ENCODE data around the gene PSMD13.

GRCh38 chr11:206002-206384 is 30.8 kb upstream of the PSMD13 start:
- TF ChIP-seq CTCF (conservative IDR thresholded peaks at IDR 0.05 in 1 of 2, IDR thresholded peaks at IDR 0.05 in 1 of 2; ENCODE audit: extremely low read depth in 1 of 2, insufficient read depth in 1 of 2, low read depth in 1 of 2, low read length in 2 of 2) = no peak
- TF ChIP-seq EZH2 (IDR thresholded peaks at IDR 0.05; ENCODE audit: borderline replicate concordance, low read length) = no peak
